Neural cell (in vitro differentiated cells): Measurements from ENCODE around the gene APBA3. TPM values are rescaled to one million over a fixed set of nuclear protein-coding genes. Genes with fewer than 3 reads are reported as not detected.

Experiments used
- H2AFZ ChIP-seq: fragments of 200-600, 300-800 bp; sonication (generic), shearing (Covaris generic); 2 replicates; pipeline ENCODE4 v1.6.0; 2014; ENCODE audit warnings: low read depth, mild to moderate bottlenecking, antibody characterized with exemption, low read length, moderate library complexity
- H3F3A ChIP-seq: fragments of 200-600 bp; shearing (Covaris generic); 2 replicates; pipeline ENCODE4 v1.6.1; 2016; ENCODE audit warnings: mild to moderate bottlenecking, moderate library complexity, mixed read lengths, antibody characterized with exemption, low read length; ENCODE audit not compliant: insufficient read depth, poor library complexity, severe bottlenecking
- H3K27ac ChIP-seq: fragments of 200-600, 300-800 bp; sonication (generic), shearing (Covaris generic); 2 replicates; pipeline ENCODE4 v1.5.1; 2014; ENCODE audit warnings: mild to moderate bottlenecking, low read length, moderate library complexity
- H3K27me3 ChIP-seq: fragments of 300-800, 200-600 bp; sonication (generic), shearing (Covaris generic); 2 replicates; pipeline ENCODE4 v1.6.0; 2014; ENCODE audit warnings: mild to moderate bottlenecking, low read depth, low read length, moderate library complexity; ENCODE audit not compliant: insufficient read depth
- H3K36me3 ChIP-seq: fragments of 300-800, 200-600 bp; sonication (generic), shearing (Covaris generic); 2 replicates; pipeline ENCODE4 v1.5.1; 2014; ENCODE audit warnings: mild to moderate bottlenecking, antibody characterized with exemption, low read length, moderate library complexity; ENCODE audit not compliant: insufficient read depth
- H3K4me2 ChIP-seq: fragments of 300-800, 200-600 bp; sonication (generic), shearing (Covaris generic); 2 replicates; pipeline ENCODE4 v1.6.0; 2014; ENCODE audit warnings: mild to moderate bottlenecking, low read length
- H3K4me3 ChIP-seq: fragments of 300-800, 200-600 bp; sonication (generic), shearing (Covaris generic); 2 replicates; pipeline ENCODE4 v1.5.1; 2014; ENCODE audit warnings: mild to moderate bottlenecking, low read length, moderate library complexity
- H3K79me2 ChIP-seq: fragments of 200-600 bp; shearing (Covaris generic); replicated peaks from 2 replicates; pipeline ENCODE4 v1.6.0; 2014; ENCODE audit warnings: mild to moderate bottlenecking, low read length, moderate library complexity; ENCODE audit not compliant: insufficient read depth
- H3K9ac ChIP-seq: fragments of 300-800, 200-600 bp; sonication (generic), shearing (Covaris generic); 2 replicates; pipeline ENCODE4 v1.6.1; 2016; ENCODE audit warnings: mild to moderate bottlenecking, low read length, mixed read lengths
- H3K9me2 ChIP-seq: fragments of 200-600 bp; shearing (Covaris generic); 2 replicates; pipeline ENCODE4 v1.6.1; 2016; ENCODE audit warnings: mild to moderate bottlenecking, low read length, mixed read lengths; ENCODE audit not compliant: insufficient read depth
- H3K9me3 ChIP-seq: fragments of 200-600, 300-800 bp; sonication (generic), shearing (Covaris generic); 2 replicates; pipeline ENCODE4 v1.6.1; 2016; ENCODE audit warnings: mild to moderate bottlenecking, mixed run types, low read length, moderate library complexity, mixed read lengths
- H4K20me1 ChIP-seq: fragments of 200-600 bp; shearing (Covaris generic); 2 replicates; pipeline ENCODE4 v1.6.1; 2016; ENCODE audit warnings: mild to moderate bottlenecking, mixed run types; ENCODE audit not compliant: insufficient read depth
- CTCF ChIP-seq: fragments of 450-650 bp; IDR thresholded peaks from 2 replicates; pipeline ENCODE4 v1.5.1; 2014; ENCODE audit warnings: antibody characterized with exemption, mild to moderate bottlenecking, moderate library complexity; ENCODE audit not compliant: poor library complexity, severe bottlenecking
- EP300 ChIP-seq: fragments of 450-650 bp; conservative IDR thresholded peaks from 2 replicates; pipeline ENCODE4 v1.6.1; 2014; ENCODE audit warnings: antibody characterized with exemption, mild to moderate bottlenecking, moderate library complexity; ENCODE audit not compliant: poor library complexity, severe bottlenecking
- EZH2 ChIP-seq: fragments of 200-600, 300-800 bp; shearing (Covaris generic), sonication (generic); IDR thresholded peaks from 2 replicates; pipeline ENCODE4 v1.6.1; 2014; ENCODE audit warnings: antibody characterized with exemption, low read length, borderline replicate concordance, mild to moderate bottlenecking; ENCODE audit not compliant: insufficient read depth, poor library complexity, severe bottlenecking
- MXI1 ChIP-seq: fragments of 450-650 bp; conservative IDR thresholded peaks from 2 replicates; pipeline ENCODE4 v1.6.1; 2014; ENCODE audit warnings: antibody characterized with exemption, mild to moderate bottlenecking; ENCODE audit not compliant: poor library complexity, severe bottlenecking
- POLR2AphosphoS5 ChIP-seq: IDR thresholded peaks from 2 replicates; pipeline ENCODE4 v1.6.1; 2012
- RAD21 ChIP-seq: fragments of 450-650 bp; conservative IDR thresholded peaks from 2 replicates; pipeline ENCODE4 v1.6.1; 2014; ENCODE audit warnings: antibody characterized with exemption, mild to moderate bottlenecking, moderate library complexity
- REST ChIP-seq: IDR thresholded peaks from 2 replicates; pipeline ENCODE4 v1.6.1; 2012; ENCODE audit warnings: borderline replicate concordance
- SMC3 ChIP-seq: fragments of 450-650 bp; conservative IDR thresholded peaks from 2 replicates; pipeline ENCODE4 v1.6.1; 2014; ENCODE audit warnings: antibody characterized with exemption, mild to moderate bottlenecking, moderate library complexity; ENCODE audit not compliant: poor library complexity
- TAF1 ChIP-seq: IDR thresholded peaks from 2 replicates; pipeline ENCODE4 v1.6.1; 2012; ENCODE audit warnings: low read depth
- polyA plus RNA-seq: library from polyadenylated mRNA; depleted of rRNA; stranded (reverse); fragments of >200 nt; gene quantifications from 2 replicates; pipeline ENCODE4 v1.2.3, GENCODE V29; 2014

Gene APBA3
- polyA plus RNA-seq, 1 donor from 2014 or later: 37.1 TPM

- no peak for TF ChIP-seq REST
- no peak for TF ChIP-seq EP300
- TF ChIP-seq RAD21: no peak
- TF ChIP-seq SMC3: no peak
- TF ChIP-seq EZH2: no peak
- TF ChIP-seq CTCF: no peak
- no peak for TF ChIP-seq TAF1
- no peak for TF ChIP-seq MXI1
- TF ChIP-seq POLR2AphosphoS5: no peak
- Histone ChIP-seq H3K9me3 (no peaks in the 10 kb centered on the region), H3K27me3 (no peaks in the 10 kb centered on the region), H3K36me3 (no peaks in the 10 kb centered on the region), H3K4me2 (no peak overlapping the region), H3K27ac (no peak overlapping the region), H3K79me2 (no peaks in the 10 kb centered on the region), H3K9me2 (no peaks in the 10 kb centered on the region), H2AFZ (no peak overlapping the region), H4K20me1 (no peaks in the 10 kb centered on the region), H3K4me3 (no peak overlapping the region), H3K9ac (no peak overlapping the region), H3F3A (no peaks in the 10 kb centered on the region)
Observed at GRCh38 chr19:3768015-3768747, 6.7 kb upstream of the APBA3 start.

- TF ChIP-seq EZH2: no peak
- TF ChIP-seq SMC3: no peak
- no peak for TF ChIP-seq TAF1
- TF ChIP-seq REST: no peak
- TF ChIP-seq CTCF: no peak
- TF ChIP-seq MXI1: no peak
- TF ChIP-seq RAD21: no peak
- TF ChIP-seq POLR2AphosphoS5: no peak
- TF ChIP-seq EP300: no peak
Observed at GRCh38 chr19:3767050-3767449, 5.6 kb upstream of the APBA3 start.

More at GRCh38 chr19:3767050-3767449, 5.6 kb upstream of the APBA3 start:
- Histone ChIP-seq H3K9ac (no peak overlapping the region), H3F3A (no peaks in the 10 kb centered on the region), H3K4me2 (no peak overlapping the region), H3K9me2 (no peaks in the 10 kb centered on the region), H3K36me3 (no peaks in the 10 kb centered on the region), H3K79me2 (no peaks in the 10 kb centered on the region), H3K27ac (no peak overlapping the region), H4K20me1 (no peaks in the 10 kb centered on the region), H3K27me3 (no peaks in the 10 kb centered on the region), H3K9me3 (no peaks in the 10 kb centered on the region), H2AFZ (no peak overlapping the region), H3K4me3 (no peak overlapping the region)
